ENCODE measurements around the gene BMPR1A. TPM values are rescaled to one million over a fixed set of nuclear protein-coding genes. Genes with fewer than 3 reads are reported as not detected.

BMPR1A gene
- total RNA-seq, 6 experiments from 2014 or later, result 9.9 to 20.4 (median 12.4) TPM

DNA sequence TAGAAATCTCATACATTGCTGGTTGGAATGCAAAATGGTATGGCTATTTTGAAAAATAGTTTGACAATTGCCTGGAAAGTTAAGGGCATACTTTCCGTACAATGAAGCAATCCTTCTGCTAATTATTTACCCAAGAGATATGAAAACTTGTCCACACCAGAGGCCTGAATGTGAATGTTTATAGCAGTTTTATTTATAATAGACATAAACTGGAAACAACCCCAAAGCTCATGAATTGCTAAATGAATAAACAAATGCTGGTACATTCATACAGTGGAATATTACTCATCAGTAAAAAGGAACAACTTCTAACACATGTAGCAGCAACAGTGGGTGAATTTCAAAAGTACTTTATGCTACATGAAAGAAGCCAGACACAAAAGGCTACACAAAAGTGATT lies 158.3 kb downstream of the BMPR1A start:
- no peak for ATAC-seq
- Histone ChIP-seq H3K27ac (no peak overlapping the region), H3K4me3 (no peak overlapping the region), H3K27me3 (no peaks in the 10 kb centered on the region), H3K36me3 (peaks cover 0 to 7% (median 2%) of the 10 kb centered on the region in 4 donors), H3K9me3 (no peaks in the 10 kb centered on the region), H3K4me1 (no peaks in the 10 kb centered on the region)
- WGBS (ENCODE audit: insufficient coverage, low coverage, low lambda C conversion rate, missing lambda C conversion rate), result 58% methylated on average over 1 of the region's 1 CpG
- intact Hi-C loops (cut with DNase I), result no loop called here
- no peak for DNase-seq
- TF ChIP-seq POLR2A (IDR thresholded peaks at IDR 0.05), result no peak
- TF ChIP-seq, protein P1, sequence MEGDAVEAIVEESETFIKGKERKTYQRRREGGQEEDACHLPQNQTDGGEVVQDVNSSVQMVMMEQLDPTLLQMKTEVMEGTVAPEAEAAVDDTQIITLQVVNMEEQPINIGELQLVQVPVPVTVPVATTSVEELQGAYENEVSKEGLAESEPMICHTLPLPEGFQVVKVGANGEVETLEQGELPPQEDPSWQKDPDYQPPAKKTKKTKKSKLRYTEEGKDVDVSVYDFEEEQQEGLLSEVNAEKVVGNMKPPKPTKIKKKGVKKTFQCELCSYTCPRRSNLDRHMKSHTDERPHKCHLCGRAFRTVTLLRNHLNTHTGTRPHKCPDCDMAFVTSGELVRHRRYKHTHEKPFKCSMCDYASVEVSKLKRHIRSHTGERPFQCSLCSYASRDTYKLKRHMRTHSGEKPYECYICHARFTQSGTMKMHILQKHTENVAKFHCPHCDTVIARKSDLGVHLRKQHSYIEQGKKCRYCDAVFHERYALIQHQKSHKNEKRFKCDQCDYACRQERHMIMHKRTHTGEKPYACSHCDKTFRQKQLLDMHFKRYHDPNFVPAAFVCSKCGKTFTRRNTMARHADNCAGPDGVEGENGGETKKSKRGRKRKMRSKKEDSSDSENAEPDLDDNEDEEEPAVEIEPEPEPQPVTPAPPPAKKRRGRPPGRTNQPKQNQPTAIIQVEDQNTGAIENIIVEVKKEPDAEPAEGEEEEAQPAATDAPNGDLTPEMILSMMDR (IDR thresholded peaks at IDR 0.05), result no peak

DNA sequence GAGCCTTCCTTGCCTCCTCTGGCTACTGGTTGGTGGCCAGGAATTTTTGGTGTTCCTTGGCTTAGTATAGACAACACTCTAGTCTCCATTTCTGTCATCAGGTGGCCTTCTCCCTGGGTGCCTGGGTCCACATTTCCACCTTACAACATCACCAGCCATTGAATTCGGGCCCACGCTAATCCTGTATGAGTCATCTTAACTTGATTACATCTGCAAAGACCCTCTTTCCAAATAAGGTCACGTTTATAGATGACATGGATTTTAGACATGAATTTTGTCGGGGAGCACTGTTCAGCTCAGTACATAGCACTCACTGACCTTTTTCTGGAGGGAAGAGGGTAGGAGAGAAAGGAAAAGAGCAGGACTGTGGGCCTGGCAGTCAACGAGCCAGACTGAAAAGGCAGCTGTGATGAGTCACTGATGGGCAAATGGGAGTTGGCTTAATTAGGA lies 161.6 kb downstream of the BMPR1A start:
- DNase-seq (no peak), ATAC-seq (no peak)
- no peaks in the 10 kb centered on the region for H3K4me1 ChIP-seq
- H3K27me3 ChIP-seq, result no peaks in the 10 kb centered on the region
- peaks cover 0 to 26% (median 2%) of the 10 kb centered on the region in 4 donors for H3K36me3 ChIP-seq
- intact Hi-C loops (cut with DNase I), result no loop called here
- H3K9me3 ChIP-seq, result no peaks in the 10 kb centered on the region
- TF ChIP-seq POLR2A (IDR thresholded peaks at IDR 0.05), result no peak
- TF ChIP-seq, protein P1 (IDR thresholded peaks at IDR 0.05), result no peak
- no peak overlapping the region for H3K27ac ChIP-seq
- H3K4me3 ChIP-seq, result no peak overlapping the region
- WGBS (ENCODE audit: insufficient coverage, low coverage, low lambda C conversion rate, missing lambda C conversion rate), result 85% methylated on average over 5 of the region's 5 CpGs

DNA sequence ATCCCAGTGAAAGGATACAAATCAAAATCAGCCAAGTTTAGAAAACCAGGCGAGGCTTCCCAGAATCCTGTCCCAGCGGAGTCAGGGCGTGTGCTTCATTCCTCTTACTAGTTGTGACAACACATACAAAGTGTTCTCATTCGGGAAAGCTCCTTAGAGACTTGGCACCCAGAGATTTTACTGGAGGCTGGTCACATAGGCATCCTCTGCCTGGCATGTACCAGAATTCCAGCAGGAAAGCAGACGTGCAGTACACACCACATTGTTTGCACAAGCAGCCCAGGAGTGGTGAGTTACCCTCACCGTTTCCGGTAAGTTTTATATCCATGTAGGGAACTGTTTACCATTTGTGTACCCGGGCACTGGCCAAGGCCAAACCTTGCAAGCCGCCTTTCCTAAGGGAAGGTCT lies 166.1 kb downstream of the BMPR1A start:
- H3K9me3 ChIP-seq, result no peaks in the 10 kb centered on the region
- no peaks in the 10 kb centered on the region for H3K27me3 ChIP-seq
- peaks cover 0 to 26% (median 2%) of the 10 kb centered on the region in 4 donors for H3K36me3 ChIP-seq
- no peaks in the 10 kb centered on the region for H3K4me1 ChIP-seq
- intact Hi-C loops (cut with DNase I), result no loop called here
- no peak overlapping the region for H3K4me3 ChIP-seq
- no peak for TF ChIP-seq POLR2A (IDR thresholded peaks at IDR 0.05)
- TF ChIP-seq, protein P1 (IDR thresholded peaks at IDR 0.05), result no peak
- 83% methylated on average over 8 of the region's 9 CpGs for WGBS (ENCODE audit: insufficient coverage, low coverage, low lambda C conversion rate, missing lambda C conversion rate)
- no peak overlapping the region for H3K27ac ChIP-seq
- no peak for ATAC-seq
- no peak for DNase-seq

DNA sequence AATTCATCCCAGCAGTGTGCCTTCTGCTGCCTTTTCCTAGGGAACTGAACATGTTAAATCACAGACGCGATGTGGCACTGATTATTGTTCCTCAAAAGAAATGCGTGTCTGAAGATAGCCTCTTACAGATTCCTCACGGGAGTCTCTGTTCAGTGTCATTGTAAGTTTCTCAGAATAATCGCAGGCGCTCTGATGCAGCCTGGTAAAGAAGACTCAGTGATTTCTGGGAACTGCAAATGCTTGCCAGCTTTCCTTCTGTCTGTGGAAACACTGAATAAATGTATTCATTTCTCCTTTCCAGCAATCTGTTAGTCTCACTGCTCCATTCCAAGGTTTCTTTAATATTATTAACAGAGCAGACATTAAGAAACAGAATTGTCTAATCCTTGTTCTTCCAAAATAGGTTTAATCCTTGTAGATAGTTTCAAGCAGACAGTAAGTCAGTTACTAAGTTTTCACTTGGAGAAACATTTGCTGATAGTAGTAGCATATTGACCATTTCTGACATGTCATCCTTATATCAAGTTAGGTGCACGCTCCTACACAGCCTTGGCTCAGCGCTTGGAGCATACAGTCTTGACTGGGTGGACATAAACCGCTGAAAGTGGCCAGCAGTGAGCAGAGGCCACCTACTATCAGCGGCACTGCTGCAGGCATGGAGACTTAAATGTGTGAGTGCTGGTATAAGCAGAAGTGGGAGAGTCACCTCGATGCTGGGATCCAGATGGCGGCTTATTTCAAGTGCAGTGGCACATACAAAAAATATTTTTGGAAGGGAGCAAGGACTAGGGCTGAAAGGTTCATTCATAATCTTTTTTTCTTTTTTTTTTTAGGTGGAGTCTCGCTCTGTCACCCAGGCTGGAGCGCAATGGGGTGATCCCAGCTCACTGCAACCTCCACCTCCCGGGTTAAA lies 173.3 kb downstream of the BMPR1A start:
- H3K4me1 ChIP-seq, result peaks cover 0 to 8% (median 3%) of the 10 kb centered on the region in 4 donors
- TF ChIP-seq, protein P1 (IDR thresholded peaks at IDR 0.05), result no peak
- no peak for TF ChIP-seq POLR2A (IDR thresholded peaks at IDR 0.05)
- peak in 1 of 3 donors; percentile 34 for DNase-seq
- H3K36me3 ChIP-seq, result peaks cover 0 to 7% (median 1%) of the 10 kb centered on the region in 4 donors
- H3K9me3 ChIP-seq, result no peaks in the 10 kb centered on the region
- 83% methylated on average over 9 of the region's 15 CpGs for WGBS (ENCODE audit: insufficient coverage, low coverage, low lambda C conversion rate, missing lambda C conversion rate)
- no peaks in the 10 kb centered on the region for H3K27me3 ChIP-seq
- intact Hi-C loops (cut with DNase I), result no loop called here
- no peak overlapping the region for H3K27ac ChIP-seq
- ATAC-seq, result no peak
- H3K4me3 ChIP-seq, result no peak overlapping the region

All from right lobe of liver (tissue), 6 donors.